22Rv1 (cell line): ENCODE data around the gene ALMS1.

Source experiments
- ZFX ChIP-seq: fragments of 450-650 bp; IDR thresholded peaks from 2 replicates; pipeline ENCODE4 v1.6.1; 2017; ENCODE audit warnings: antibody characterized with exemption, borderline replicate concordance
- TF ChIP-seq, protein P1 (sequence below): fragments of 450-650 bp; IDR thresholded peaks from 2 replicates; pipeline ENCODE4 v1.5.1; 2017; ENCODE audit warnings: mild to moderate bottlenecking

DNA sequence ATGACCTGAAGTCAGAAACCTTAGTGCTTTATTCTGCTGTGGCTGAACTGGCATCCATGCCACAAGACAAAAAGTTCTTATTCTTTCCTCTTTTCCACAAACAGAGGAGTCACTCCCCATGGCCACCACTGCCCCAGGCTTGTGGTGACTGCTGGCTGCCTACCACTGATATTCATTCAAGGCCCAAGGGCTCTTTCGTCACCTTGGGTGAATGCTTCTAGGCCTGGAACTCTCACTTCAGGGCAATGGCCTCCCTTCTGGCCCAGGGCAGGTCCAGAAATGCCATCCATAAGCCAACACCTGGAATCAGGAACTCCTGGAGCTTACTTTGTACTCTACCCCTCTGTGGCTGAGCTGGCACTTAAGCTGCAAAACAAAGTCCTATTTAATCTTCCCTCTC lies 146.7 kb downstream of the ALMS1 start:
- TF ChIP-seq, protein P1, sequence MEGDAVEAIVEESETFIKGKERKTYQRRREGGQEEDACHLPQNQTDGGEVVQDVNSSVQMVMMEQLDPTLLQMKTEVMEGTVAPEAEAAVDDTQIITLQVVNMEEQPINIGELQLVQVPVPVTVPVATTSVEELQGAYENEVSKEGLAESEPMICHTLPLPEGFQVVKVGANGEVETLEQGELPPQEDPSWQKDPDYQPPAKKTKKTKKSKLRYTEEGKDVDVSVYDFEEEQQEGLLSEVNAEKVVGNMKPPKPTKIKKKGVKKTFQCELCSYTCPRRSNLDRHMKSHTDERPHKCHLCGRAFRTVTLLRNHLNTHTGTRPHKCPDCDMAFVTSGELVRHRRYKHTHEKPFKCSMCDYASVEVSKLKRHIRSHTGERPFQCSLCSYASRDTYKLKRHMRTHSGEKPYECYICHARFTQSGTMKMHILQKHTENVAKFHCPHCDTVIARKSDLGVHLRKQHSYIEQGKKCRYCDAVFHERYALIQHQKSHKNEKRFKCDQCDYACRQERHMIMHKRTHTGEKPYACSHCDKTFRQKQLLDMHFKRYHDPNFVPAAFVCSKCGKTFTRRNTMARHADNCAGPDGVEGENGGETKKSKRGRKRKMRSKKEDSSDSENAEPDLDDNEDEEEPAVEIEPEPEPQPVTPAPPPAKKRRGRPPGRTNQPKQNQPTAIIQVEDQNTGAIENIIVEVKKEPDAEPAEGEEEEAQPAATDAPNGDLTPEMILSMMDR = no peak
- no peak for TF ChIP-seq ZFX
